ENCODE measurements around the gene ELK4. TPM values are rescaled to one million over a fixed set of nuclear protein-coding genes. Genes with fewer than 3 reads are reported as not detected.

The ELK4 gene
- total RNA-seq, 4 donors from 2014 or later = 22.4 to 29.7 (median 26.2) TPM

GRCh38 chr1:205585835-205586785 lies 45.7 kb downstream of the ELK4 start:
- peaks cover 0 to 5% of the 10 kb centered on the region in 2 donors for H3K27me3 ChIP-seq
- TF ChIP-seq, protein P1, sequence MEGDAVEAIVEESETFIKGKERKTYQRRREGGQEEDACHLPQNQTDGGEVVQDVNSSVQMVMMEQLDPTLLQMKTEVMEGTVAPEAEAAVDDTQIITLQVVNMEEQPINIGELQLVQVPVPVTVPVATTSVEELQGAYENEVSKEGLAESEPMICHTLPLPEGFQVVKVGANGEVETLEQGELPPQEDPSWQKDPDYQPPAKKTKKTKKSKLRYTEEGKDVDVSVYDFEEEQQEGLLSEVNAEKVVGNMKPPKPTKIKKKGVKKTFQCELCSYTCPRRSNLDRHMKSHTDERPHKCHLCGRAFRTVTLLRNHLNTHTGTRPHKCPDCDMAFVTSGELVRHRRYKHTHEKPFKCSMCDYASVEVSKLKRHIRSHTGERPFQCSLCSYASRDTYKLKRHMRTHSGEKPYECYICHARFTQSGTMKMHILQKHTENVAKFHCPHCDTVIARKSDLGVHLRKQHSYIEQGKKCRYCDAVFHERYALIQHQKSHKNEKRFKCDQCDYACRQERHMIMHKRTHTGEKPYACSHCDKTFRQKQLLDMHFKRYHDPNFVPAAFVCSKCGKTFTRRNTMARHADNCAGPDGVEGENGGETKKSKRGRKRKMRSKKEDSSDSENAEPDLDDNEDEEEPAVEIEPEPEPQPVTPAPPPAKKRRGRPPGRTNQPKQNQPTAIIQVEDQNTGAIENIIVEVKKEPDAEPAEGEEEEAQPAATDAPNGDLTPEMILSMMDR (IDR thresholded peaks at IDR 0.05) = no peak
- TF ChIP-seq EP300 (IDR thresholded peaks at IDR 0.05) = no peak
- TF ChIP-seq POLR2A (IDR thresholded peaks at IDR 0.05) = no peak
- no peak for DNase-seq (ENCODE audit: low spot score in 2 of 2)
- peaks cover 0 to 33% (median 0%) of the 10 kb centered on the region in 4 donors for H3K4me1 ChIP-seq
- H3K9me3 ChIP-seq = no peaks in the 10 kb centered on the region
- H3K36me3 ChIP-seq = no peaks in the 10 kb centered on the region
- no peak overlapping the region for H3K4me3 ChIP-seq
- no peak overlapping the region for H3K27ac ChIP-seq
- WGBS, 2 donors = 78 to 80% methylated on average over 9 to 13 of the region's 13 CpGs

DNA sequence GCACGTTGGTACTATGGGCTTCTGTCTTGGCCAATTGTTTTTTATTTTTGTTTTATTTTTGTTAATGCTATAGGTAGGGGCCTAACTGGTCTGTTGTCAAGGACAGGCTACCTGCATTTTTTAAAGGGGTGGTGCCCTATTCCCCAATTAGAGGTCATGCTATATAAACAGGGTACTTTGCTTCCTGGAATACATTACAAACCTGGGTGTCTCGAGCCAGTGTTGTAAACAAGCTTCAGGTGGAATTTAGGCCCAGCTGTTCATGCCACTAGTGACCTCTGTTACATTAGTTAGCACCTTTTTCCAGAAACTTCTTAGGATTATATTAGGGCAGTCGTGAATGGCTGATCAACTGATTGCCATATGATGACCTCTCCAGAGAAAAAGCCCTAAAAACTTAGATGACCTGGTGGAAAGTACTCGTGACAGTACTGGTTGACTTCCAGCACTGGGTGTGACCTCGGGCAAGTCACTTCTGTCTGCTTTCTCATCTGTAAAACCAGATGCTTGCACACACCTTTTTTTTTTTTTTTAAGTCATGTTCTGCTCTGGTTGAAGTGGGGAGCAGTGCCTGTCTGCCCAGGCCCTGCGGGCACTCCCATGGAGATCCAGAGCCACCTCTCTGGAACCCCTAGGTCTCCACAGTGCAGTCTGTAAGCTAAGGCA lies 46.5 kb downstream of the ELK4 start:
- Histone ChIP-seq H3K27me3 (peaks cover 0 to 5% of the 10 kb centered on the region in 2 donors), H3K36me3 (no peaks in the 10 kb centered on the region), H3K4me1 (peaks cover 0 to 30% (median 0%) of the 10 kb centered on the region in 4 donors), H3K4me3 (no peak overlapping the region), H3K9me3 (no peaks in the 10 kb centered on the region), H3K27ac (no peak overlapping the region)
- DNase-seq (ENCODE audit: low spot score in 2 of 2) = no peak
- 84% methylated on average over 6 of the region's 6 CpGs for whole genome bisulfite sequencing, 2 donors
- no peak for TF ChIP-seq EP300 (IDR thresholded peaks at IDR 0.05)
- no peak for TF ChIP-seq POLR2A (IDR thresholded peaks at IDR 0.05)
- TF ChIP-seq, protein P1 (IDR thresholded peaks at IDR 0.05) = no peak

- no peak for DNase-seq (ENCODE audit: low spot score in 2 of 2)
- TF ChIP-seq POLR2A (IDR thresholded peaks at IDR 0.05) = no peak
- TF ChIP-seq EP300 (IDR thresholded peaks at IDR 0.05) = no peak
- TF ChIP-seq, protein P1 (IDR thresholded peaks at IDR 0.05) = no peak
- WGBS, 2 donors = 47 to 55% methylated on average over 7 of the region's 7 CpGs
- H3K36me3 ChIP-seq = no peaks in the 10 kb centered on the region
- H3K4me1 ChIP-seq = peaks cover 0 to 24% (median 0%) of the 10 kb centered on the region in 4 donors
- no peak overlapping the region for H3K4me3 ChIP-seq
- no peaks in the 10 kb centered on the region for H3K9me3 ChIP-seq
- peaks cover 0 to 5% of the 10 kb centered on the region in 2 donors for H3K27me3 ChIP-seq
- H3K27ac ChIP-seq = no peak overlapping the region
Measured at GRCh38 chr1:205584732-205585131, 47.1 kb downstream of the ELK4 start.

DNA sequence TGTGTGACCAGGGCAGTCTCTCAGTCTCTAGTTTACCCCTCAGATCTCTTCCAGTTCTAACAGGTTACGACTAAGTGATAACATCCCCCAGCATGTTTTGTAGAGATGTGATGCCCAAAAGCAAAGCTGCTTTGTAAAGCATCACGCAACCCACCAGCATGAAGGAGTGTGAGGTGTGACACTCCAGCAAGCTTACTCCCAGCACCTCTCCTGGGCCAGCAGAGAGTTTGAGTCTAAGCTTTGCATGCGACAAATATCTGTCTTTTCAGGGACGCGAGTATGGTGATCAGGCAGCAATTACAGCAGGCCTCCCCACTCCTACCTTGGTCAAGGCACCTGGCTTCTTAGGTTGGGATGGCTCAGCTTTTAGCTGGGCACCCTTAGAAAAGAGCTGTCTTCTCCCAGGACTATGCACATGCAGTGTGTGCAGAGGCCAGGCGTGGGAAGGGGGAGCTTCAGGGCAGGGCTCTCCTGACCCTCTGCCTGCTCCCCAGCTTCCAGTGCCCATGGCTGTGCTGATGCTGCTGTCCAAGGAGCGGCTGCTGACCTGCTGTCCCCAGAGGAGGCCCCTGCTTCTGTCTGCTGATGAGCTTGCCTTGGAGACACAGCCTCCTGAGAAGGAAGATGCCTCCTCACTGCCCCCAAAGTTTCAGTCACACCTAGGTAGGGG lies 48.2 kb downstream of the ELK4 start:
- no peak for DNase-seq (ENCODE audit: low spot score in 2 of 2)
- WGBS, 2 donors = 80 to 89% methylated on average over 5 to 7 of the region's 7 CpGs

More for the DNA sequence above, 48.2 kb downstream of the ELK4 start:
- TF ChIP-seq POLR2A (IDR thresholded peaks at IDR 0.05) (no peak), EP300 (IDR thresholded peaks at IDR 0.05) (no peak)
- TF ChIP-seq, protein P1 (IDR thresholded peaks at IDR 0.05) = no peak
- H3K36me3 ChIP-seq = no peaks in the 10 kb centered on the region
- no peak overlapping the region for H3K27ac ChIP-seq
- no peaks in the 10 kb centered on the region for H3K9me3 ChIP-seq
- peaks cover 0 to 17% of the 10 kb centered on the region in 2 donors for H3K27me3 ChIP-seq
- no peak overlapping the region for H3K4me3 ChIP-seq
- peaks cover 0 to 12% (median 0%) of the 10 kb centered on the region in 4 donors for H3K4me1 ChIP-seq

All from tibial nerve (tissue), 4 donors.